Body of pancreas (tissue), 4 donors: Measurements from ENCODE around the gene GPR108. TPM values are rescaled to one million over a fixed set of nuclear protein-coding genes. Genes with fewer than 3 reads are reported as not detected.
"Not testable (repeated sequence)": the region's sequence is repeated elsewhere in the genome, so short reads cannot be mapped to it uniquely, and the experiment has no call there.

ENCODE experiments used
- ATAC-seq: fragments of 150-250 bp; one replicate; pipeline ENCODE4 v1.9.1; 2016
- DNase-seq, 4 donors: peaks; one replicate each; pipeline ENCODE4 v3.0.0-alpha.2; 2019
- H3K27ac ChIP-seq, 4 donors: fragments of 200-600 bp; sonication (generic); 1 replicate in 3 of 4; 2 replicates in 1 of 4; pipeline versions ENCODE4 v1.5.1 to v1.6.1; 2016 to 2019; ENCODE audit warnings: mild to moderate bottlenecking in 1 of 4, mixed read lengths in 1 of 4, moderate library complexity in 1 of 4
- H3K27me3 ChIP-seq, 2 donors: fragments of 200-600 bp; sonication (generic); one replicate each; pipeline ENCODE4 v1.6.0; 2016; ENCODE audit warnings: mild to moderate bottlenecking in 1 of 2
- H3K36me3 ChIP-seq, 2 donors: fragments of 200-600 bp; sonication (generic); replicated peaks in 1 of 2; 2 replicates each; pipeline ENCODE4 v1.5.1; 2016; ENCODE audit warnings: low read depth in 2 of 2; ENCODE audit not compliant: insufficient read depth in 1 of 2
- H3K4me1 ChIP-seq: fragments of 200-600 bp; sonication (generic); one replicate; pipeline ENCODE4 v1.6.0; 2016
- H3K4me3 ChIP-seq, 2 donors: fragments of 200-600 bp; sonication (generic); 1 replicate in 1 of 2; 2 replicates in 1 of 2; pipeline ENCODE4 v1.5.1; 2016 to 2019
- H3K9me3 ChIP-seq, 3 donors: fragments of 200-600 bp; sonication (generic); 1 replicate in 2 of 3; 2 replicates in 1 of 3; pipeline ENCODE4 v1.5.1; 2016
- CTCF ChIP-seq, 7 experiments: fragments of 450-650 bp in 4 of 7; fragments of 200-600 bp in 3 of 7; sonication (generic) in 3 of 7; IDR thresholded peaks; one replicate each; pipeline ENCODE4 v1.5.1; 2016 to 2019; ENCODE audit warnings: antibody characterized with exemption in 7 of 7
- POLR2A ChIP-seq, 3 donors: fragments of 450-650 bp; IDR thresholded peaks; one replicate each; pipeline ENCODE4 v1.6.1; 2016; ENCODE audit warnings: antibody characterized with exemption in 3 of 3, mild to moderate bottlenecking in 2 of 3
- whole genome bisulfite sequencing, 2 donors: methylation state at CpG; one replicate each; pipeline ENCODE4 v1.1.5; 2017; 5-methylcytosine and 5-hydroxymethylcytosine counted together
- intact Hi-C: fragments of 100-400 bp; cut with DNase I; formaldehyde crosslinking; loops from one replicate; pipeline ENCODE4 v1.15.1; 2023
- total RNA-seq, 2 donors: library from RNA; depleted of rRNA; stranded (reverse); fragments of >200 nt; gene quantifications; one replicate each; pipeline ENCODE4 v1.1.0, GENCODE V29; 2016

The GPR108 gene
- total RNA-seq, 2 donors from 2014 or later: 68.2 to 75.8 TPM

- Histone ChIP-seq H3K27ac (no peak overlapping the region), H3K27me3 (no peaks in the 10 kb centered on the region), H3K36me3 (peaks cover 9 to 10% of the 10 kb centered on the region in 2 donors), H3K4me1 (peaks cover 5% of the 10 kb centered on the region), H3K9me3 (no peaks in the 10 kb centered on the region), H3K4me3 (no peak overlapping the region)
- WGBS, 2 donors: 70 to 87% methylated on average over 6 to 10 of the region's 10 CpGs
- ATAC-seq (no peak), DNase-seq (no peak)
- TF ChIP-seq CTCF (IDR thresholded peaks at IDR 0.05) (no peak), POLR2A (IDR thresholded peaks at IDR 0.05) (no peak)
- intact Hi-C loops: no loop called here
Measured at GRCh38 chr19:6711605-6712004, 25.8 kb downstream of the GPR108 start.

- intact Hi-C loops: no loop called here
- Histone ChIP-seq H3K27ac (no peak overlapping the region), H3K4me3 (no peak overlapping the region), H3K4me1 (peaks cover 5% of the 10 kb centered on the region), H3K36me3 (peaks cover 9 to 12% of the 10 kb centered on the region in 2 donors), H3K9me3 (no peaks in the 10 kb centered on the region), H3K27me3 (no peaks in the 10 kb centered on the region)
- ATAC-seq: no peak
- DNase-seq: no peak
- 68 to 73% methylated on average over 9 of the region's 9 CpGs for WGBS, 2 donors
- TF ChIP-seq POLR2A (IDR thresholded peaks at IDR 0.05) (no peak), CTCF (IDR thresholded peaks at IDR 0.05) (no peak)
Measured at GRCh38 chr19:6711078-6711361, 26.4 kb downstream of the GPR108 start.

GRCh38 chr19:6710273-6711077, 26.9 kb downstream of the GPR108 start:
- Histone ChIP-seq H3K4me1 (peaks cover 5% of the 10 kb centered on the region), H3K27ac (no peak overlapping the region), H3K4me3 (no peak overlapping the region), H3K9me3 (no peaks in the 10 kb centered on the region), H3K27me3 (no peaks in the 10 kb centered on the region), H3K36me3 (peaks cover 9 to 13% of the 10 kb centered on the region in 2 donors)
- intact Hi-C loops: no loop called here
- TF ChIP-seq CTCF (IDR thresholded peaks at IDR 0.05) (no peak), POLR2A (IDR thresholded peaks at IDR 0.05) (no peak)
- no peak for DNase-seq
- ATAC-seq: no peak
- WGBS, 2 donors: 38 to 41% methylated on average over 30 of the region's 30 CpGs

- Histone ChIP-seq H3K27me3 (no peaks in the 10 kb centered on the region), H3K4me1 (peaks cover 5% of the 10 kb centered on the region), H3K27ac (no peak overlapping the region), H3K36me3 (peaks cover 9 to 13% of the 10 kb centered on the region in 2 donors), H3K9me3 (no peaks in the 10 kb centered on the region), H3K4me3 (no peak overlapping the region)
- WGBS, 2 donors: 38 to 67% methylated on average over 14 of the region's 14 CpGs
- DNase-seq (no peak), ATAC-seq (no peak)
- intact Hi-C loops: no loop called here
- TF ChIP-seq CTCF (IDR thresholded peaks at IDR 0.05): no peak
- no peak for TF ChIP-seq POLR2A (IDR thresholded peaks at IDR 0.05)
Measured at GRCh38 chr19:6709549-6709948, 27.8 kb downstream of the GPR108 start.

- 79 to 80% methylated on average over 11 to 12 of the region's 12 CpGs for WGBS, 2 donors
- H3K9me3 ChIP-seq, intact Hi-C loops, H3K4me1 ChIP-seq, H3K27ac ChIP-seq, H3K4me3 ChIP-seq, ATAC-seq, H3K27me3 ChIP-seq, DNase-seq: not testable (repeated sequence)
- H3K36me3 ChIP-seq: peaks cover 9 to 13% of the 10 kb centered on the region in 2 donors
Measured at GRCh38 chr19:6708913-6709312, 28.5 kb downstream of the GPR108 start.
